Kidney (tissue), 14 donors: Measurements from ENCODE around the gene TLCD2. TPM values are rescaled to one million over a fixed set of nuclear protein-coding genes. Genes with fewer than 3 reads are reported as not detected.
"Not testable (repeated sequence)": the region's sequence is repeated elsewhere in the genome, so short reads cannot be mapped to it uniquely, and the experiment has no call there.

Experiments
- DNase-seq, 5 donors: peaks; one replicate each; pipeline ENCODE4 v3.0.0-alpha.2; 2013 to 2020
- FAIRE-seq: peaks from 2 replicates; lab custom pipeline; 2012; peaks lifted over from hg19 to GRCh38; lab: Jason Lieb, UNC
- H3K27ac ChIP-seq, 2 donors: one replicate each; pipeline ENCODE4 v1.7.0; 2013; ENCODE audit warnings: low read depth in 2 of 2, low read length in 2 of 2, inconsistent platforms in 1 of 2
- H3K27me3 ChIP-seq: one replicate; pipeline ENCODE4 v1.7.1; 2013; ENCODE audit warnings: low read length, inconsistent platforms; ENCODE audit not compliant: control insufficient read depth, insufficient read depth
- H3K36me3 ChIP-seq, 3 donors: one replicate each; pipeline versions ENCODE4 v1.7.0 to v1.7.1; 2013; ENCODE audit warnings: low read length in 3 of 3, control low read depth in 1 of 3, inconsistent platforms in 1 of 3; ENCODE audit not compliant: insufficient read depth in 3 of 3, control insufficient read depth in 2 of 3
- H3K4me1 ChIP-seq, 3 donors: one replicate each; pipeline versions ENCODE4 v1.7.0 to v1.7.1; 2013; ENCODE audit warnings: low read length in 3 of 3, inconsistent platforms in 1 of 3, low read depth in 1 of 3; ENCODE audit not compliant: control insufficient read depth in 2 of 3, insufficient read depth in 2 of 3
- H3K4me3 ChIP-seq, 3 donors: one replicate each; pipeline versions ENCODE4 v1.7.0 to v1.8.1; 2013; ENCODE audit warnings: low read length in 3 of 3, control low read depth in 1 of 3, inconsistent platforms in 1 of 3
- H3K9ac ChIP-seq, 3 donors: one replicate each; pipeline versions ENCODE4 v1.7.0 to v1.7.1; 2013; ENCODE audit warnings: low read length in 3 of 3, control low read depth in 1 of 3, inconsistent platforms in 1 of 3
- H3K9me3 ChIP-seq, 3 donors: one replicate each; pipeline versions ENCODE4 v1.7.0 to v1.7.1; 2013; ENCODE audit warnings: low read length in 3 of 3, control low read depth in 1 of 3, inconsistent platforms in 1 of 3; ENCODE audit not compliant: control insufficient read depth in 2 of 3, insufficient read depth in 1 of 3
- intact Hi-C: fragments of 100-400 bp; cut with DNase I; formaldehyde crosslinking; loops from one replicate; pipeline ENCODE4 v1.11.1; 2022
- polyA plus RNA-seq: library from polyadenylated mRNA; stranded (reverse); fragments of 350-450 nt; fragmentation: Illumina TruSeq; extraction: RNeasy Lipid Tissue Mini Kit (QIAGEN cat#74804); gene quantifications from one replicate; pipeline ENCODE4 v1.2.3, GENCODE V29; 2014; ENCODE audit warnings: low read depth, low replicate concordance; ENCODE audit not compliant: insufficient read depth
- total RNA-seq: library from RNA; stranded (reverse); fragmentation: NEBNext Ultra II Directional; extraction: Animal tissue kit (Norgen Biotek cat#: 25700); gene quantifications from one replicate; pipeline ENCODE4 v1.2.1, GENCODE V29; 2021
- TF ChIP-seq, protein P1 (sequence below): IDR thresholded peaks from 3 replicates; pipeline ENCODE4 v1.5.1; 2012; ENCODE audit warnings: mild to moderate bottlenecking, moderate library complexity, borderline replicate concordance; ENCODE audit not compliant: insufficient read depth; ENCODE audit errors: extremely low read depth
- donor health status: control.
- donor health status: control.
- donor health status: control.
- donor health status: control.
- donor health status: control.
- donor health status: DM: yes; HTN: yes; CAD: no.
- donor health status: Normal renal cell carcinoma (clear cell type).

The TLCD2 gene
- total and polyA plus RNA-seq, 2 donors from 2014 or later: 1.3 to 6.2 TPM

GRCh38 chr17:1673041-1673785 is 37.0 kb downstream of the TLCD2 start:
- DNase-seq (peak in 1 of 5 donors; percentile 47), FAIRE-seq (no peak)
- intact Hi-C loops: no loop called here
- Histone ChIP-seq H3K4me3 (no peak overlapping the region), H3K27ac (no peak overlapping the region), H3K4me1 (no peaks in the 10 kb centered on the region), H3K9me3 (no peaks in the 10 kb centered on the region), H3K27me3 (no peaks in the 10 kb centered on the region), H3K9ac (no peak overlapping the region), H3K36me3 (peaks cover 35 to 77% (median 63%) of the 10 kb centered on the region in 3 donors)
- TF ChIP-seq, protein P1, sequence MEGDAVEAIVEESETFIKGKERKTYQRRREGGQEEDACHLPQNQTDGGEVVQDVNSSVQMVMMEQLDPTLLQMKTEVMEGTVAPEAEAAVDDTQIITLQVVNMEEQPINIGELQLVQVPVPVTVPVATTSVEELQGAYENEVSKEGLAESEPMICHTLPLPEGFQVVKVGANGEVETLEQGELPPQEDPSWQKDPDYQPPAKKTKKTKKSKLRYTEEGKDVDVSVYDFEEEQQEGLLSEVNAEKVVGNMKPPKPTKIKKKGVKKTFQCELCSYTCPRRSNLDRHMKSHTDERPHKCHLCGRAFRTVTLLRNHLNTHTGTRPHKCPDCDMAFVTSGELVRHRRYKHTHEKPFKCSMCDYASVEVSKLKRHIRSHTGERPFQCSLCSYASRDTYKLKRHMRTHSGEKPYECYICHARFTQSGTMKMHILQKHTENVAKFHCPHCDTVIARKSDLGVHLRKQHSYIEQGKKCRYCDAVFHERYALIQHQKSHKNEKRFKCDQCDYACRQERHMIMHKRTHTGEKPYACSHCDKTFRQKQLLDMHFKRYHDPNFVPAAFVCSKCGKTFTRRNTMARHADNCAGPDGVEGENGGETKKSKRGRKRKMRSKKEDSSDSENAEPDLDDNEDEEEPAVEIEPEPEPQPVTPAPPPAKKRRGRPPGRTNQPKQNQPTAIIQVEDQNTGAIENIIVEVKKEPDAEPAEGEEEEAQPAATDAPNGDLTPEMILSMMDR: no peak

DNA sequence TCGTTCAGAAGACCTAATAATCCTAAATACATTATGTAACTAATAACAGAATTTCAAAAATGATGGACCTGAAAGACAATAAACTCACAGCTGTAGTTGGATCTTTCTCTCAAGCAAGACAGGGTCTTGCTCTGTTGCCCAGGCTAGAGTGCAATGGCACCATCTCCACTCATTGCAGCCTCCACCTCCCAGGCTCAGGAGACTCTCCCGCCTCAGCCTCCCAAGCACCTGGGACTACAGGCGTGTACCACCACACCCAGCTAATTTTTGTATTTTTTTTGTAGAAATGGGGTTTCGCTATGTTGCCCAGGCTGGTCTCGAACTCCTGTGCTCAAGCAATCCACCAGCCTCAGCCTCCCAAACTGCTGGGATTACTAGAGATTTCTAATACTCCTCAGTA is 46.2 kb downstream of the TLCD2 start:
- intact Hi-C loops: not testable (repeated sequence)

DNA sequence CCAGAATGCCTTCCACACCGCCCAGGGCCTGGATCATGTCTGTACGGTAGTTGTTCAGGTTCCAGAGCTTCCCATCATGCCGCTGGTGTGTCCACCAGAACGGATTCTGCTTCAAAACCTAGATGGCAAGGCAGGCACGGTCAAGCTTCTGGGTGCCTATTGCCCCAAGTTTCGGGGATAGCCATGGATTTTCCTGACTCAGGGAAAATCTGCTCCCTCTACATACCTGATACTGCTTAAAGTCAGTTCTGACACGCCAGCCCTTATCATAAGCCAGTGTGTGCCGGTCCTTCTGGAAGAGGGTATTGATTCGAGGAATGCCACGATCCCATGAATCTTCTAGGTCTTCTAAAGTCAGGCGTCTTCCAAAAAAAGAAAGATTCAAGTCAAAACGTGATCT is 49.1 kb downstream of the TLCD2 start:
- no peaks in the 10 kb centered on the region for H3K27me3 ChIP-seq
- H3K27ac ChIP-seq: no peak overlapping the region
- no peak for FAIRE-seq
- H3K4me1 ChIP-seq: no peaks in the 10 kb centered on the region
- TF ChIP-seq, protein P1: no peak
- intact Hi-C loops: no loop called here
- no peaks in the 10 kb centered on the region for H3K9me3 ChIP-seq
- H3K36me3 ChIP-seq: peaks cover 43 to 60% (median 52%) of the 10 kb centered on the region in 3 donors
- H3K4me3 ChIP-seq: no peak overlapping the region
- H3K9ac ChIP-seq: no peak overlapping the region
- DNase-seq: peak in 1 of 5 donors; percentile 16

More for the DNA sequence above, 46.2 kb downstream of the TLCD2 start:
- DNase-seq: peak in 1 of 5 donors; percentile 9
- not testable (repeated sequence) for H3K4me3 ChIP-seq, H3K4me1 ChIP-seq, H3K27me3 ChIP-seq, H3K9me3 ChIP-seq, H3K27ac ChIP-seq, FAIRE-seq, H3K9ac ChIP-seq
- H3K36me3 ChIP-seq: peaks cover 26 to 45% (median 34%) of the 10 kb centered on the region in 3 donors

- TF ChIP-seq, protein P1: no peak
- Histone ChIP-seq H3K4me1 (no peaks in the 10 kb centered on the region), H3K9me3 (no peaks in the 10 kb centered on the region), H3K4me3 (no peak overlapping the region), H3K9ac (no peak overlapping the region), H3K36me3 (peaks cover 58 to 81% (median 75%) of the 10 kb centered on the region in 3 donors), H3K27me3 (no peaks in the 10 kb centered on the region), H3K27ac (no peak overlapping the region)
- DNase-seq (peak in 1 of 5 donors; percentile 35), FAIRE-seq (no peak)
- intact Hi-C loops: no loop called here
Measured at GRCh38 chr17:1658100-1658499, 52.1 kb downstream of the TLCD2 start.
